Lung (tissue), 12 donors: Measurements from ENCODE around the gene GLUD2. TPM values are rescaled to one million over a fixed set of nuclear protein-coding genes. Genes with fewer than 3 reads are reported as not detected.
A peak's percentile ranks its signal among the peaks of the same experiment; 100 is the strongest.

ENCODE experiments used
- ATAC-seq: fragments of 200-7000 bp; cut with Tn5 transposase; one replicate; pipeline ENCODE4 v1.9.1; 2020; ENCODE audit warnings: moderate number of reproducible peaks; ENCODE audit not compliant: insufficient read depth, low FRiP score
- DNase-seq, 3 donors: peaks; one replicate each; pipeline ENCODE4 v3.0.0-alpha.2; 2013 to 2017
- H3K27ac ChIP-seq, 2 donors: one replicate each; pipeline ENCODE4 v1.5.1; 2013; ENCODE audit warnings: mild to moderate bottlenecking in 2 of 2, moderate library complexity in 2 of 2, control low read depth in 1 of 2, inconsistent platforms in 1 of 2, low read depth in 1 of 2, low read length in 1 of 2
- H3K27me3 ChIP-seq, 3 donors: one replicate each; pipeline ENCODE4 v1.5.1; 2013; ENCODE audit warnings: low read length in 2 of 3; ENCODE audit not compliant: control insufficient read depth in 3 of 3, insufficient read depth in 3 of 3
- H3K36me3 ChIP-seq, 4 donors: one replicate each; pipeline ENCODE4 v1.5.1; 2013; ENCODE audit warnings: low read length in 4 of 4, mild to moderate bottlenecking in 1 of 4, moderate library complexity in 1 of 4; ENCODE audit not compliant: control insufficient read depth in 4 of 4, insufficient read depth in 4 of 4
- H3K4me1 ChIP-seq, 5 donors: one replicate each; pipeline ENCODE4 v1.5.1; 2013; ENCODE audit warnings: low read length in 5 of 5, mild to moderate bottlenecking in 2 of 5, moderate library complexity in 1 of 5; ENCODE audit not compliant: control insufficient read depth in 5 of 5, insufficient read depth in 5 of 5
- H3K4me3 ChIP-seq: one replicate; pipeline ENCODE4 v1.5.1; 2013; ENCODE audit warnings: mild to moderate bottlenecking, control low read depth, moderate library complexity
- H3K9ac ChIP-seq, 2 donors: one replicate each; pipeline ENCODE4 v1.5.1; 2013; ENCODE audit warnings: low read length in 2 of 2, control low read depth in 1 of 2; ENCODE audit not compliant: insufficient read depth in 1 of 2
- H3K9me3 ChIP-seq, 4 donors: one replicate each; pipeline ENCODE4 v1.5.1; 2013; ENCODE audit warnings: low read length in 3 of 4, mild to moderate bottlenecking in 1 of 4, moderate library complexity in 1 of 4; ENCODE audit not compliant: control insufficient read depth in 4 of 4, insufficient read depth in 3 of 4
- WGBS, 2 donors: extraction: QIAGEN DNeasy Blood & Tissue Kit; methylation state at CpG; one replicate each; pipeline ENCODE4 v1.1.7; 2013; 5-methylcytosine and 5-hydroxymethylcytosine counted together
- polyA plus RNA-seq, 2 donors: library from polyadenylated mRNA; stranded (reverse); fragments of 200-250 nt; gene quantifications; one replicate each; pipeline ENCODE4 v1.2.1, GENCODE V29; 2013
- total RNA-seq, 2 donors: library from RNA; depleted of rRNA in 1 of 2; stranded (reverse); fragments of >200 nt in 1 of 2; gene quantifications; one replicate each; pipeline ENCODE4 v1.2.1, GENCODE V29; 2014 to 2021
- TF ChIP-seq, protein P1 (sequence below): IDR thresholded peaks from 2 replicates; pipeline ENCODE4 v1.5.1; 2012; ENCODE audit warnings: mild to moderate bottlenecking; ENCODE audit errors: control extremely low read depth, extremely low read depth
- donor health status: control.
- donor health status: control.
- donor health status: Bipolar disorder and iron deficiency.
- donor health status: healthy.
- donor health status: DM: yes; HTN: yes; CAD: no.

Gene GLUD2
- total and polyA plus RNA-seq, 4 donors = 0.35 to 2.6 (median 1.5) TPM

- no peak overlapping the region for H3K4me3 ChIP-seq
- H3K9me3 ChIP-seq = peaks cover 0 to 9% (median 2%) of the 10 kb centered on the region in 4 donors
- WGBS, 2 donors = 64 to 92% methylated on average over 2 of the region's 2 CpGs
- no peaks in the 10 kb centered on the region for H3K36me3 ChIP-seq
- TF ChIP-seq, protein P1, sequence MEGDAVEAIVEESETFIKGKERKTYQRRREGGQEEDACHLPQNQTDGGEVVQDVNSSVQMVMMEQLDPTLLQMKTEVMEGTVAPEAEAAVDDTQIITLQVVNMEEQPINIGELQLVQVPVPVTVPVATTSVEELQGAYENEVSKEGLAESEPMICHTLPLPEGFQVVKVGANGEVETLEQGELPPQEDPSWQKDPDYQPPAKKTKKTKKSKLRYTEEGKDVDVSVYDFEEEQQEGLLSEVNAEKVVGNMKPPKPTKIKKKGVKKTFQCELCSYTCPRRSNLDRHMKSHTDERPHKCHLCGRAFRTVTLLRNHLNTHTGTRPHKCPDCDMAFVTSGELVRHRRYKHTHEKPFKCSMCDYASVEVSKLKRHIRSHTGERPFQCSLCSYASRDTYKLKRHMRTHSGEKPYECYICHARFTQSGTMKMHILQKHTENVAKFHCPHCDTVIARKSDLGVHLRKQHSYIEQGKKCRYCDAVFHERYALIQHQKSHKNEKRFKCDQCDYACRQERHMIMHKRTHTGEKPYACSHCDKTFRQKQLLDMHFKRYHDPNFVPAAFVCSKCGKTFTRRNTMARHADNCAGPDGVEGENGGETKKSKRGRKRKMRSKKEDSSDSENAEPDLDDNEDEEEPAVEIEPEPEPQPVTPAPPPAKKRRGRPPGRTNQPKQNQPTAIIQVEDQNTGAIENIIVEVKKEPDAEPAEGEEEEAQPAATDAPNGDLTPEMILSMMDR = no peak
- DNase-seq = no peak
- no peak for ATAC-seq
- H3K27ac ChIP-seq = no peak overlapping the region
- H3K4me1 ChIP-seq = no peaks in the 10 kb centered on the region
- no peaks in the 10 kb centered on the region for H3K27me3 ChIP-seq
- H3K9ac ChIP-seq = no peak overlapping the region
Observed at GRCh38 chrX:121014826-121015225, 32.6 kb upstream of the GLUD2 start.

- no peak overlapping the region for H3K9ac ChIP-seq
- H3K27ac ChIP-seq = no peak overlapping the region
- H3K9me3 ChIP-seq = no peaks in the 10 kb centered on the region
- TF ChIP-seq, protein P1 = no peak
- peak in 2 of 3 donors; percentile 18 to 29 for DNase-seq
- 61 to 71% methylated on average over 1 of the region's 1 CpG for WGBS, 2 donors
- no peak overlapping the region for H3K4me3 ChIP-seq
- ATAC-seq = no peak
- no peaks in the 10 kb centered on the region for H3K4me1 ChIP-seq
- no peaks in the 10 kb centered on the region for H3K36me3 ChIP-seq
- H3K27me3 ChIP-seq = no peaks in the 10 kb centered on the region
Observed at GRCh38 chrX:121028419-121028818, 19.0 kb upstream of the GLUD2 start.

DNA sequence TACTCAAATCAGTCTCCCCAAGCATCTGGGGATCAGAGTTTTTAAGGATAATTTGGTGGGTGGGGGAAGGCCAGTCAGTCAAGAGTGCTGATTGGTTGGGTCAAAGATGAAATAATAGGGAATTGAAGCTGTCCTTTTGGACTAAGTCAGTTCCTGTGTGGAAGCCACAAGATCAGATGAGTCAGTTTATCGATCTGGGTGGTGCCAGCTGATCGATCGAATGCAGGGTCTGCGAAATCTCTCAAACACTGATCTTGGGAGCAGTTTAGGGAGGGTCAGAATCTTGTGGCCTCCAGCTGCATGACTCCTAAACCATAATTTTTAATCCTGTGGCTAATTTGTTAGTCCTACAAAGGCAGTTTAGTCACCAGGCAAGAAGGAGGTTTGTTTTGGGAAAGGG lies 17.3 kb upstream of the GLUD2 start:
- H3K4me1 ChIP-seq = no peaks in the 10 kb centered on the region
- no peaks in the 10 kb centered on the region for H3K27me3 ChIP-seq
- H3K9ac ChIP-seq = no peak overlapping the region
- H3K27ac ChIP-seq = no peak overlapping the region
- H3K36me3 ChIP-seq = no peaks in the 10 kb centered on the region
- H3K9me3 ChIP-seq = no peaks in the 10 kb centered on the region
- no peak for DNase-seq
- 88 to 90% methylated on average over 4 of the region's 4 CpGs for WGBS, 2 donors
- H3K4me3 ChIP-seq = no peak overlapping the region
- no peak for ATAC-seq
- TF ChIP-seq, protein P1 = no peak

- H3K9ac ChIP-seq = no peak overlapping the region
- TF ChIP-seq, protein P1 = no peak
- H3K36me3 ChIP-seq = no peaks in the 10 kb centered on the region
- no peak overlapping the region for H3K4me3 ChIP-seq
- no peaks in the 10 kb centered on the region for H3K4me1 ChIP-seq
- peaks cover 0 to 2% (median 0%) of the 10 kb centered on the region in 3 donors for H3K27me3 ChIP-seq
- H3K9me3 ChIP-seq = no peaks in the 10 kb centered on the region
- DNase-seq = no peak
- ATAC-seq = no peak
- 50 to 85% methylated on average over 2 of the region's 2 CpGs for WGBS, 2 donors
- no peak overlapping the region for H3K27ac ChIP-seq
Observed at GRCh38 chrX:121032531-121032930, 14.9 kb upstream of the GLUD2 start.
